Ovary (tissue), 3 donors: ENCODE data around the gene ERC1.

Experiments used
- POLR2A ChIP-seq: fragments of 450-650 bp; IDR thresholded peaks from one replicate; pipeline ENCODE4 v1.6.1; 2017; ENCODE audit warnings: antibody characterized with exemption, mild to moderate bottlenecking, moderate library complexity
- TF ChIP-seq, protein P1 (sequence below), 3 donors: fragments of 450-650 bp in 2 of 3; fragments of 200-600 bp in 1 of 3; IDR thresholded peaks; one replicate each; pipeline versions ENCODE4 v1.5.1 to v1.8.0; 2016 to 2022; ENCODE audit warnings: antibody characterized with exemption in 3 of 3, mild to moderate bottlenecking in 1 of 3
- donor health status: DM: no; HTN: no; CAD: no.

DNA sequence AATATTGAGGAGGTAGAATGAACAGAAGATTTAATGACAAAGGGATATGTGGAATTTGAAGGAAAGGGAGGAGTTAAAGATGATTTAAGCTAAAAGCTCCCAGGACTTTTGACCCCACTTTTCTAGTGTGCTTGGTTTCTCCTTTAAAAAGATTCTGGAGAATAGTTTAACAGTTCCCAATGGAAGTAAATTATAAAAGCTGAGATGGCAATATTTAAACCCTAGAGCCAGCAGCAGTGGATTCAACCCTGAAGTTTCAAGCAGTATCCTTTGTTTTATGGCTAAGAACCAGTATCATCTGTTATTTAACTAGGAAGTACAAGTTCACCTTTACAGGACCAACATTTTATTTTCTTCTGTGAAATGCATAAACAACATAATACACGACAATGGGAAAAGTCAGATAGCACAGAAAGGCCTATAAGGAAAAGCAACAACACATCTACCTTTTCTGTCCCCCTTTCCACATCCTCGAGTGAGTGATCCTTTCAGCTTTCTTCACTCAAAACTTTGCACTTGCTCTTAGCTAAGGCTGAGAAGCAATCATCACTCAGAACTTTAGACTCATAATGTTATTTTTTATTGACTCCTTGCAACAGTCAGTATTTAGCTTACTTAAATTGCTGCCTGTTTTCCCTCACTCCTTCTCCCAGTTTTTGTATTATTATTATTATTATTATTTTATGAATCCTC lies 338.9 kb downstream of the ERC1 start:
- TF ChIP-seq POLR2A, result no peak
- TF ChIP-seq, protein P1, sequence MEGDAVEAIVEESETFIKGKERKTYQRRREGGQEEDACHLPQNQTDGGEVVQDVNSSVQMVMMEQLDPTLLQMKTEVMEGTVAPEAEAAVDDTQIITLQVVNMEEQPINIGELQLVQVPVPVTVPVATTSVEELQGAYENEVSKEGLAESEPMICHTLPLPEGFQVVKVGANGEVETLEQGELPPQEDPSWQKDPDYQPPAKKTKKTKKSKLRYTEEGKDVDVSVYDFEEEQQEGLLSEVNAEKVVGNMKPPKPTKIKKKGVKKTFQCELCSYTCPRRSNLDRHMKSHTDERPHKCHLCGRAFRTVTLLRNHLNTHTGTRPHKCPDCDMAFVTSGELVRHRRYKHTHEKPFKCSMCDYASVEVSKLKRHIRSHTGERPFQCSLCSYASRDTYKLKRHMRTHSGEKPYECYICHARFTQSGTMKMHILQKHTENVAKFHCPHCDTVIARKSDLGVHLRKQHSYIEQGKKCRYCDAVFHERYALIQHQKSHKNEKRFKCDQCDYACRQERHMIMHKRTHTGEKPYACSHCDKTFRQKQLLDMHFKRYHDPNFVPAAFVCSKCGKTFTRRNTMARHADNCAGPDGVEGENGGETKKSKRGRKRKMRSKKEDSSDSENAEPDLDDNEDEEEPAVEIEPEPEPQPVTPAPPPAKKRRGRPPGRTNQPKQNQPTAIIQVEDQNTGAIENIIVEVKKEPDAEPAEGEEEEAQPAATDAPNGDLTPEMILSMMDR (IDR thresholded peaks at IDR 0.05), result no peak
